Measurements from ENCODE around the gene LRRC4. TPM values are rescaled to one million over a fixed set of nuclear protein-coding genes. Genes with fewer than 3 reads are reported as not detected.

Gene LRRC4
- total and polyA plus RNA-seq, 12 donors: 0.75 to 7.3 (median 3.1) TPM

GRCh38 chr7:128068785-128069184 is 37.5 kb upstream of the LRRC4 start:
- no peak overlapping the region for H3K4me3 ChIP-seq
- H3K27me3 ChIP-seq: no peaks in the 10 kb centered on the region
- ATAC-seq (no peak), DNase-seq (no peak)
- whole genome bisulfite sequencing, 2 donors: 96% methylated on average over 8 of the region's 8 CpGs
- no peaks in the 10 kb centered on the region for H3K9me3 ChIP-seq
- no peak overlapping the region for H3K27ac ChIP-seq
- no peak for TF ChIP-seq CTCF (IDR thresholded peaks at IDR 0.05)
- peaks cover 0 to 21% (median 0%) of the 10 kb centered on the region in 9 donors for H3K36me3 ChIP-seq
- intact Hi-C loops (cut with DNase I): no loop called here
- no peaks in the 10 kb centered on the region for H3K4me1 ChIP-seq

- TF ChIP-seq CTCF (IDR thresholded peaks at IDR 0.05): no peak
- Histone ChIP-seq H3K27me3 (no peaks in the 10 kb centered on the region), H3K4me3 (no peak overlapping the region), H3K27ac (no peak overlapping the region), H3K36me3 (peaks cover 0 to 28% (median 0%) of the 10 kb centered on the region in 9 donors), H3K9me3 (no peaks in the 10 kb centered on the region), H3K4me1 (no peaks in the 10 kb centered on the region)
- intact Hi-C loops (cut with DNase I): no loop called here
- ATAC-seq: no peak
- DNase-seq: no peak
- 91 to 93% methylated on average over 5 of the region's 5 CpGs for WGBS, 2 donors
Observed at GRCh38 chr7:128067983-128068382, 36.7 kb upstream of the LRRC4 start.

DNA sequence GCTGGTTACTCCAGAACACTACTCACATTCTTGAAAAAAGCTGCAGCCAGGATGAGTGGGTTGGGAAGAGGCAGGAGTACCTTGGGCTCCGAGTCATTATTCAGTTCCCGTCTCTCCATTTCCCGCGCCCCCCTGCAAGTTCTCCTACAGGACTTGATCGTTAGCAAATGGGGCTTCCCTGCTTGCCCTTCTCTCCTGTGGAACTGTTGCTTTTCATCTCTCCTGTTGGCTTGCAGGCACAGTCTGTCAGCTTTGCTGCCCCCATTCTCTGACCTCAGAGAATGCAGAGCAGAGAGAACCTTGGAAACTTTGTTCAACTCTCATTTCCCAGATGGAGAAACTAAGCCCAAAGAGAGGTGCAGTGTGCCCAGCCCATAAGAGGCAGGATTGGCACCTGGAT is 35.6 kb upstream of the LRRC4 start:
- no peak for DNase-seq
- WGBS, 2 donors: 65 to 78% methylated on average over 5 of the region's 5 CpGs
- ATAC-seq: no peak
- Histone ChIP-seq H3K27me3 (no peaks in the 10 kb centered on the region), H3K36me3 (peaks cover 0 to 24% (median 0%) of the 10 kb centered on the region in 9 donors), H3K4me1 (no peaks in the 10 kb centered on the region), H3K27ac (no peak overlapping the region), H3K4me3 (no peak overlapping the region), H3K9me3 (no peaks in the 10 kb centered on the region)
- peak in 1 of 9 donors; percentile 10 for TF ChIP-seq CTCF (IDR thresholded peaks at IDR 0.05)
- intact Hi-C loops (cut with DNase I): no loop called here

GRCh38 chr7:128066395-128066794 is 35.2 kb upstream of the LRRC4 start:
- H3K4me1 ChIP-seq: no peaks in the 10 kb centered on the region
- no peak overlapping the region for H3K4me3 ChIP-seq
- intact Hi-C loops (cut with DNase I): no loop called here
- no peak overlapping the region for H3K27ac ChIP-seq
- no peaks in the 10 kb centered on the region for H3K9me3 ChIP-seq
- WGBS, 2 donors: 95 to 97% methylated on average over 10 of the region's 10 CpGs
- ATAC-seq: no peak
- H3K36me3 ChIP-seq: peaks cover 0 to 28% (median 0%) of the 10 kb centered on the region in 9 donors
- no peaks in the 10 kb centered on the region for H3K27me3 ChIP-seq
- no peak for TF ChIP-seq CTCF (IDR thresholded peaks at IDR 0.05)
- no peak for DNase-seq
